ENCODE data around the gene PRPF31. TPM values are rescaled to one million over a fixed set of nuclear protein-coding genes. Genes with fewer than 3 reads are reported as not detected.

Gene PRPF31
- total and polyA plus RNA-seq, 9 of the 15 experiments (the other 6 are each of a cell fraction or from before 2014, with no cell fraction given), result 5.8 to 92.2 (median 69.2) TPM

DNA sequence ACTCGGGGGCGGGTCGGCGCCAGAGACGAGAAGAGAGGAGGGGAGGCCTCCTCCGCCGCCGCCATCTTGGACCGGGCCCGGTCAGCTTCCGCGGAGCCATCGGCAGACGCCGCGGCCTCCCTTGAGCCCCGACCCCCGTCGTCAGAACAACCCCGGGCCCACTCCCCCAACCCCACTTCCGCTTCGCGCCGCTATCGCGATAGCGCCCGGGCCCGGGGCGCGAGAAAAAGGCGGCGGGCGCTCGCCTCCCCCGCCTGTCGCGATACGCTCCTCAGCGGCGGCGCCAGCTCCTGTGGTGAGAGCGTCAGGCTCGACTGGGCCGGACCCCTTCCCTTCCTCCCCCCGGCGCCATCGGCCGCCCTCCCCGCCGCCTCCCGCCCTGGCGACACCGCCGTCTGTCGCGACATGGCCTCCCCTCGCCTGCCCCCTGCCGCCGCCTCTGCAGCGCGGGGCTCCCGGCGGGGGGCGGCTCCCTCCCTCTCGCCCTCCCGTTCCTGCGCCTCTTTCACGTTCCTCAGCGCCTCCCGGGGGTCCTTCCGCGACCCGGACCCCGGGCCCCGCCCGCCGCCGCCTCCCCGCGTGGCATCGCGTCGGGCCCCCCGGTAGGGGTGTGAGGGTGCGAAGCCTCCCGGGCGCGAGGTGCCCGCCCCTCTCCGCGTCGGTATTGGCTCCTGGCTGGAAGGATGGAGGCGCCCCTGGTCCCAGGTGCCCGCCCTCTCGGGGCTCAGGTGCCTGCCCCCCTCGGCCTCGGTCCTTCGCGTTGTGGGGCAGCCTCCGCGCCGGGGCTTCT, 22.3 kb downstream of the PRPF31 start, which contains the start of gene CNOT3 (continued):
- TF ChIP-seq, protein P1, sequence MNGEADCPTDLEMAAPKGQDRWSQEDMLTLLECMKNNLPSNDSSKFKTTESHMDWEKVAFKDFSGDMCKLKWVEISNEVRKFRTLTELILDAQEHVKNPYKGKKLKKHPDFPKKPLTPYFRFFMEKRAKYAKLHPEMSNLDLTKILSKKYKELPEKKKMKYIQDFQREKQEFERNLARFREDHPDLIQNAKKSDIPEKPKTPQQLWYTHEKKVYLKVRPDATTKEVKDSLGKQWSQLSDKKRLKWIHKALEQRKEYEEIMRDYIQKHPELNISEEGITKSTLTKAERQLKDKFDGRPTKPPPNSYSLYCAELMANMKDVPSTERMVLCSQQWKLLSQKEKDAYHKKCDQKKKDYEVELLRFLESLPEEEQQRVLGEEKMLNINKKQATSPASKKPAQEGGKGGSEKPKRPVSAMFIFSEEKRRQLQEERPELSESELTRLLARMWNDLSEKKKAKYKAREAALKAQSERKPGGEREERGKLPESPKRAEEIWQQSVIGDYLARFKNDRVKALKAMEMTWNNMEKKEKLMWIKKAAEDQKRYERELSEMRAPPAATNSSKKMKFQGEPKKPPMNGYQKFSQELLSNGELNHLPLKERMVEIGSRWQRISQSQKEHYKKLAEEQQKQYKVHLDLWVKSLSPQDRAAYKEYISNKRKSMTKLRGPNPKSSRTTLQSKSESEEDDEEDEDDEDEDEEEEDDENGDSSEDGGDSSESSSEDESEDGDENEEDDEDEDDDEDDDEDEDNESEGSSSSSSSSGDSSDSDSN (IDR thresholded peaks at IDR 0.05; ENCODE audit: borderline replicate concordance in 1 of 2, low read depth in 2 of 2, low read length in 2 of 2), result no peak
- TF ChIP-seq NONO (IDR thresholded peaks at IDR 0.05; ENCODE audit: low read depth in 2 of 2, low read length in 1 of 2), result peak in 1 of 2 experiments; percentile 49; a peak in 2 of 4 replicates
- TF ChIP-seq, protein P2, sequence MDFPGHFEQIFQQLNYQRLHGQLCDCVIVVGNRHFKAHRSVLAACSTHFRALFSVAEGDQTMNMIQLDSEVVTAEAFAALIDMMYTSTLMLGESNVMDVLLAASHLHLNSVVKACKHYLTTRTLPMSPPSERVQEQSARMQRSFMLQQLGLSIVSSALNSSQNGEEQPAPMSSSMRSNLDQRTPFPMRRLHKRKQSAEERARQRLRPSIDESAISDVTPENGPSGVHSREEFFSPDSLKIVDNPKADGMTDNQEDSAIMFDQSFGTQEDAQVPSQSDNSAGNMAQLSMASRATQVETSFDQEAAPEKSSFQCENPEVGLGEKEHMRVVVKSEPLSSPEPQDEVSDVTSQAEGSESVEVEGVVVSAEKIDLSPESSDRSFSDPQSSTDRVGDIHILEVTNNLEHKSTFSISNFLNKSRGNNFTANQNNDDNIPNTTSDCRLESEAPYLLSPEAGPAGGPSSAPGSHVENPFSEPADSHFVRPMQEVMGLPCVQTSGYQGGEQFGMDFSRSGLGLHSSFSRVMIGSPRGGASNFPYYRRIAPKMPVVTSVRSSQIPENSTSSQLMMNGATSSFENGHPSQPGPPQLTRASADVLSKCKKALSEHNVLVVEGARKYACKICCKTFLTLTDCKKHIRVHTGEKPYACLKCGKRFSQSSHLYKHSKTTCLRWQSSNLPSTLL (IDR thresholded peaks at IDR 0.05), result no peak
- TF ChIP-seq, protein P3, sequence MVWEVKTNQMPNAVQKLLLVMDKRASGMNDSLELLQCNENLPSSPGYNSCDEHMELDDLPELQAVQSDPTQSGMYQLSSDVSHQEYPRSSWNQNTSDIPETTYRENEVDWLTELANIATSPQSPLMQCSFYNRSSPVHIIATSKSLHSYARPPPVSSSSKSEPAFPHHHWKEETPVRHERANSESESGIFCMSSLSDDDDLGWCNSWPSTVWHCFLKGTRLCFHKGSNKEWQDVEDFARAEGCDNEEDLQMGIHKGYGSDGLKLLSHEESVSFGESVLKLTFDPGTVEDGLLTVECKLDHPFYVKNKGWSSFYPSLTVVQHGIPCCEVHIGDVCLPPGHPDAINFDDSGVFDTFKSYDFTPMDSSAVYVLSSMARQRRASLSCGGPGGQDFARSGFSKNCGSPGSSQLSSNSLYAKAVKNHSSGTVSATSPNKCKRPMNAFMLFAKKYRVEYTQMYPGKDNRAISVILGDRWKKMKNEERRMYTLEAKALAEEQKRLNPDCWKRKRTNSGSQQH (CRISPR knock-in tag; IDR thresholded peaks at IDR 0.05), result no peak; the same call in 1 of the 2 replicates
- TF ChIP-seq NFATC3 (IDR thresholded peaks at IDR 0.05), result no peak
- no peak for TF ChIP-seq RBM34 (IDR thresholded peaks at IDR 0.05; ENCODE audit: borderline replicate concordance, insufficient read depth, low read length)
- TF ChIP-seq E2F8 (IDR thresholded peaks at IDR 0.05; ENCODE audit: low read depth, partially characterized antibody), result no peak
- TF ChIP-seq COPS2 (conservative IDR thresholded peaks at IDR 0.05), result no peak
- TF ChIP-seq, protein P4, sequence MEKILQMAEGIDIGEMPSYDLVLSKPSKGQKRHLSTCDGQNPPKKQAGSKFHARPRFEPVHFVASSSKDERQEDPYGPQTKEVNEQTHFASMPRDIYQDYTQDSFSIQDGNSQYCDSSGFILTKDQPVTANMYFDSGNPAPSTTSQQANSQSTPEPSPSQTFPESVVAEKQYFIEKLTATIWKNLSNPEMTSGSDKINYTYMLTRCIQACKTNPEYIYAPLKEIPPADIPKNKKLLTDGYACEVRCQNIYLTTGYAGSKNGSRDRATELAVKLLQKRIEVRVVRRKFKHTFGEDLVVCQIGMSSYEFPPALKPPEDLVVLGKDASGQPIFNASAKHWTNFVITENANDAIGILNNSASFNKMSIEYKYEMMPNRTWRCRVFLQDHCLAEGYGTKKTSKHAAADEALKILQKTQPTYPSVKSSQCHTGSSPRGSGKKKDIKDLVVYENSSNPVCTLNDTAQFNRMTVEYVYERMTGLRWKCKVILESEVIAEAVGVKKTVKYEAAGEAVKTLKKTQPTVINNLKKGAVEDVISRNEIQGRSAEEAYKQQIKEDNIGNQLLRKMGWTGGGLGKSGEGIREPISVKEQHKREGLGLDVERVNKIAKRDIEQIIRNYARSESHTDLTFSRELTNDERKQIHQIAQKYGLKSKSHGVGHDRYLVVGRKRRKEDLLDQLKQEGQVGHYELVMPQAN (IDR thresholded peaks at IDR 0.05; ENCODE audit: borderline replicate concordance), result no peak
- no peak for TF ChIP-seq YBX1 (IDR thresholded peaks at IDR 0.05)
- no peak for TF ChIP-seq GTF2E2 (tag; IDR thresholded peaks at IDR 0.05)
- TF ChIP-seq ETS1 (conservative IDR thresholded peaks at IDR 0.05; ENCODE audit: control insufficient read depth, low read depth, low read length), result no peak
